DMS153 treated with DMSO at 0.1 percent for 48 hours (cell line): ENCODE data around the gene STARD10.

Experiments used
- DNase-seq: peaks from one replicate; lab custom pipeline; 2025; ENCODE audit not compliant: unreplicated experiment; lab: John Stamatoyannopoulos, UW

The STARD10 gene

GRCh38 chr11:72750086-72750485, 43.8 kb downstream of the STARD10 start:
- DNase-seq, result no peak

DNA sequence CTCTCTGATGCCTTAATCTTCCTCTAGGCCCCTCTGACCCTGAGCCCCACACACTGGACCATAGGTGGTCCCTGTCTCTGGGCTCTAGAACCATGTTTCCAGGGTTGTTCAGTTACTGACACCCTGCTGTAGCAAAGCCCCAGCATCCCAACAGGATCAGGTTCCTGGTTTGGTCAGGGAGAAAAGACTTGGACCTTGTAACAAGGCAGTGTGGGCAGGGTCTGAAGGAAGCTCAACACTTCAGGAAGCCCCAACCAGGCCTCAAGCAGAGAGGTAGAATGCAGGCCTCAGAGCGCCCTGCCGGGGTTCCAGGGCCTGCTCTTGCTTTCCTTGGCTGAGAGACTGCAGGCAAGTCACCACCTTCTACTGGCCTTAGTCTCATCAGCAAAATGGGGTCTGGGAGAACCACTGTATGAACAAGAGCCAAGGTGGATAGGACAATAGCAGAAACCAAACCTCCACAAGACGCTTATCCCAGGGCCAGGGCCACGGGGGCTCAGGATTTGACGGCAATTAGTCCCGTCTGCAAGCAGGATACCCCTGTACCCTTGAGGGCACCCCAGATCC, 46.5 kb downstream of the STARD10 start:
- no peak for DNase-seq

- no peak for DNase-seq
Observed at GRCh38 chr11:72746821-72747220, 47.0 kb downstream of the STARD10 start.

GRCh38 chr11:72745925-72746550, 47.8 kb downstream of the STARD10 start:
- DNase-seq, result no peak

DNA sequence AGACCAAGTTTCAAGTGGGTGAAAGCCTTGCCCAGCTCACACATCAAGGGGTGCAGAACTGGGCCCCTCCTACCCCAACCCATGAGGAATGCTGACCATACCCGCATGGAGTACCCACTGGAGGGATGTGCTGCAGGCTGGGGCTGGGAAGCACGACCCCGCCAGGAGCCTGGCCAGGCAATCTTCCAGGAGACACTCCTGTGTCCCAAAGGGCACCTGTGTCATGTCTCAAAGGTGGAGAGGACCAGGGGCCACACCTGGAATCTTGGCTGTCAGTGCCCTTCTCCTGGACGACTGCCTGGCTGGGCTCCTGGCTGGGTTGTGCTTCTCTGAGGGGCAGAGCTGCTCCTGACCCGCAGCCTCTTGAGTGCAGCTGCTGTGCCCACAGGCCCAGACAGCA, 48.3 kb downstream of the STARD10 start:
- no peak for DNase-seq

DNA sequence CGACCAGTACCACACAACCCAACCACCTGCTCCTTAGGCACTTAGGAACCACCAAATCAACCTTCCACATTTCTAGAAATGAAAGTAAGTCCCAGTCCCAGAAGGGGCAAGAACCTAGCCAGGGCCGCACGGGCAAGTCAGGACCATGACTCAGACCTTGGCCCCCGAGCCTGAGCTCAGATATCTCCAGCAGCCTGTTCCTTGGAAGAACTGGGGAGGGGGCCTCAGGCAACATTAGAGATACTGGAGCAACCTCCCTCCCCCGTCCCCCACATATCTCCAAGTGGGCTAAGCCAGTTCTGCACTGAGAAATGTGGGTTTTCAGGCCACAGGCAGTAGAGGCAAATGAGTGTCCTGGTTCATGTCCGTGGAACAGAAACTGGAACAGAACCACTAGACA, 49.4 kb downstream of the STARD10 start:
- DNase-seq, result no peak

DNA sequence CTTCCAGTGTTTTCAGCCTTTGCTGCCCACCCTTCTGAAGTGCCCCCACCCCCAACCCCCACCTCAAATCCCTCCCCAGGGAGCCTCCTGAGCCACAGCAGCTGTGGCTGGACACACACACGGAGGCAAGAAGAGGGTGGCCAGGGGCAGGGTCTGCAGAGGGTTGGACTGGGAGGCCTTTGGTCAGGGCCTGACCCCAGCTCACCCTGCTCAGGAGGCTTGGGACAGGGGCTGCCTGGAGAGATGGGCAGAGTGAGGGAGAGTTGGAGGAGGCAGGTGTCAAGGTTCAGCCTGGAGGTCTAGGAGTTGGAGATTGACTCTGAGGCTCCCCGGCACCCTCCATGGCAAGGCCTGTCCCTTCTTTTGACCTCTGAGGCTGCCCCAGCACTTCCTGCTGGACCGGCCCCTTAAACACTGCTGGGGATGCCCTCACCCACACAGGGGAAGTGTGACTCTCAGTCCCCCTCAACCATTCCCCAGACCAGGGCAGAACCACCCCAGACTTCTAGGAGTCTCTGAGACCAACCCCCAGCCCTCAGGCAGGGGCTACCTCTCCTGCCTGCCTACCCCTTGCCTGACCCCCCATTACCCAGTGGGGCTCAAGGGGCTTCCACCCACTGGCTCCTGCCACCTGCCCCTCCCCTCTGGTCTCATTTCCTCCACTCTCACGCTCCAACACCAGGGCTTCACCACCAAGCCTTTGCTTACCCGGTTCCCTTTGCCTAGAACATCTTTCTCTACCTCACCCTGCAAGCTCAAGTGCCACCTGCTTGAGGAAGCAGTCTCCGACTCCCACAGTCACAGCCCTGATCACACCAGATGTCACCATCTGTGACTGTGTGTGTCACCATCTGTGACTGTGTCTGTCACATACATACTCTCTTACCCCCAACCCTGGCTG, 50.3 kb downstream of the STARD10 start:
- DNase-seq, result no peak

DNA sequence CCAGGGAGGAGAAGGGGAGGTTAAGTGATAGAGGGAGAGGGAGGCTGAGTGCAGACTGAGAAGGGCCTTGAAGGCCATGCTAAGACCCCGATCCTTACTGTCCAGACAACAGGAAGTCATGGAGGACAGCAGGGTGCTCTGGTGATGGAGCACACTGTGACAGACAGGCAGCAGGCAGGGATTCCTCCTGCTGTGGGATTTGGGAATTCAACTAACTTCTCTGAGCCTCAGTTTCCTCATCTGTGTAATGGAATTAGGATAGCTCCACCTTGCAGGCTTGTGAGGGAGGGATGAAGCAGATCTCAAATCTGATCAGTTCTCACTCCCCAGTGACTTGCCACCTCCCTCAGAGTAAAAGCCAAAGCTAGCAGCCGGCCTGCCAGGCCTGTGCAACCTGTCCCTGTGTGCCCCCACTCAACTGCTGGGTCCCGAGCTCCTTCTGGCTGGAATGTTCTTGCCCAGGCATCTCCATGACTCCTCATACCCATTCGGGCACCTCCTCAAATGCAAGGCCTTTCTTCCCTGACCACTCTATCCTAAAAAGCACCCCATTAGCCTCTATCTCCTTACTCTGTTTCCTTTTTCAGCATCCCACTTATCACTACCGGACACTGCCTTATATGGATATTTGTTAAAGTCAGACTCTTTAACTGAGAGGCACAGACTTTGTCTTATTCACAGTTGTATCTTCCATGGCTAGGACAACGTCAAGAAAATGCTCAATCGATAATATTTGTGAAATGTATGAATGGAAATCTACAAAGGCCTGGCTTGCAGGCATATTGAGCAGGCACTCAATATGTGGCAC, 51.1 kb downstream of the STARD10 start:
- DNase-seq, result no peak

DNA sequence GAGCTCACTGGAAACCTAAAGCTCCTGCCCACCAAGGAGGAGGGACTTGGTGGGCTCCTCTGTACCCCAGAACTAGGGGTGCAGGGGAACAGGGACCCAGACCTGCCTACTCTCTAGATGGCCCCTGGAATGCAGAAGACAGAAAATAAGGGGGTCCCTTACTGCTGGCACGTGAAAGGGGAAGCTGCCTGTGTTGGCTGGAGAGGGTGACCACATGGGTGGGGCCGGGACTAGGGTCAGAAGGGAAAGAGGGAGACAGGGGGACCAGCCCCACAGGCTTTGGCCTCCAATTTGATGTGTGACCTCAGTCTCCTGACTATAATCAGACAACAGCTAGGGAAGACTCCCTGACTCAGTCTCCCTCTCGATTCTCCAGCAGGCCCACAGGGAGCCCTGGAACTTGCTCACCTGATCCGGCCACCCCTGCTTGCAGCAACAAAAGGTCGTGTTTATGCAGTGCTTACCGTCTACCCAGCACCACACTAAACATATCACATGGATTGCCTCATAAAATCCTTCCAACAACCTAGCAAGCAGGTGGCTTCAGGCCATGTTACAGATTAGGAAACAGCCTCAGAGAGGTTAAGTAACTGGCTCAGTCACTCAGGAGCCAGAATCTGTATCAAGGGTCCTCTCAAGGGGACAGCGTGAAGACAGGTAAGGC, 51.9 kb downstream of the STARD10 start:
- no peak for DNase-seq

- DNase-seq, result no peak
Observed at GRCh38 chr11:72741429-72741833, 52.4 kb downstream of the STARD10 start.

DNA sequence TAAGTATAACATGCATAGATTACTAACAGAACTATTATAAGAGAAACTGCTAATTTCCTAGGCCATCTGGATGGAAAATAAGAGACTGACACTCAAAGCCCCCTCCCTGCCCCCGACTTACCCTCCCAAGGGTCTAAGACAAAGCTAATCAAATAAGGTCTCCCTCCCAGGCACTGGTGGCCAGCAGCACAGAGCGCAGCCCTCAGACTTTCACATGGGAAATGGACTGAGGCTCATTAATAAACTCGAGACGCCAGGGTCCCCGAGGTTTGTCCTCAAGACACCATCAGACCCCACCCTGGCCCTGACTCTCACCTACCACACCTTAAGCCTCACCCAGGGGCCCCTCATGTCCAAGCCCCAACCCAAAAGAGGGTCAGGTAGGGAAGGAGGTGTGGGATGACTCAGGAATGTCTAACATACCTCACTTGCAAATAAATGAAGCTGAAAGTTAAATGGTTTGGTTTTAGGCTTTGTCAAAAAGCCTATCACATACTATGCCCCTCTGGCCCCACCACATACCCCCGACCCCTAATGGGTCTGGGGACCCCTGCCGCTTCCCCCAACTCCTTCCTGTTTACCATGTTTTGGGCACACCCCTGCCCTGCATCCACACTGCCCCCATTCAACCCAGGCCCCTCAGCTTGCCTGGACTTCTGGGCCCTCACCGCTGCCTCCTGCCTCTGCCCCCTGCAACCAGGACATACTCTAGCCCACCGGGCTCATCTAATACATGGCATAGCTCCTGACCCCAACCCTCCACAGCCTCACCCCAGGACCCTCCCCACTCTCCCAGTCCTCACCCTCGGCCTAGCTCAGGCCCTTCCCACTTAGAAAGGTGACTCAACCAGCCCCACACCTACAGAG, 53.1 kb downstream of the STARD10 start:
- no peak for DNase-seq

DNA sequence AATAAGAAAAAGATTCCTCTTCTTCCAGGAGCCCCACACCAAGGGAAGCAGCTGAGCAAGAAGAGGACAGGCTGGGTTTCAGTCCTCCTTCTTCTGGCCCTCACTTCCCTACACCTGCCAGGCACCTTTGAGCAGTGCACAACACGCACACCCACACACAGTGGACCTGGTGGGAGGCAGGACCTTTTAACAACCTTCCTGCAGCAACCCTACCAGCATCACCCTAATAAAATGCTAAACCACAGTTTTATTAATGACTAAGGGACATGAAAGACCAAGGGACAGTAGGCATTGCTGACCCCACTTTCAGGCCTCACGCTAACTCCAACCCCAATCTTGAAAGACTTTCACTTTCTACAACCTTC, 53.8 kb downstream of the STARD10 start:
- no peak for DNase-seq

- no peak for DNase-seq
Observed at GRCh38 chr11:72739240-72740059, 54.4 kb downstream of the STARD10 start.

GRCh38 chr11:72738199-72739141, 55.4 kb downstream of the STARD10 start:
- DNase-seq, result no peak

DNA sequence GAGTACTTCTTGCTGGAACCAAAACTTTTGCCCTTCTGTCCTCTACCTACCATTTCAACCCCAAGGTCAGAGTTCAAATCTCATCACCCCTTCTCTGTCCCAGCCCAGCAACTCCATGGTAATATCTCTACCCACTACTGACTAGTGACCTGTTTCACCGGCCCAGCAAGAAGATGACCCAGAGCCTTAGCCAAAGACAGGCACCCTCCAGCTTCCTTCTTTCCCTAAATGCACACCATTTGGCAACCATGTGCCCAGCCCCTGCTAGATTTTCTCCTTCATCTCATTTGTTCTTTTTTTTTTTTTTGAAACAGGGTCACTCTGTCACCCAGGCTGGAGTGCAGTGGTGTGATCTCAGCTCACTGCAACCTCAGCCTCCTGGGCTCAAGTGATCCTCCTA, 56.5 kb downstream of the STARD10 start:
- no peak for DNase-seq

GRCh38 chr11:72736452-72737069, 57.3 kb downstream of the STARD10 start:
- no peak for DNase-seq

- DNase-seq, result no peak
Observed at GRCh38 chr11:72735495-72736027, 58.3 kb downstream of the STARD10 start.
